Sigmoid colon (tissue), 7 donors: Measurements from ENCODE around the gene OR6B1. TPM values are rescaled to one million over a fixed set of nuclear protein-coding genes. Genes with fewer than 3 reads are reported as not detected.

Source experiments
- DNase-seq: peaks from one replicate; pipeline ENCODE4 v3.0.0-alpha.2; 2019
- H3K27ac ChIP-seq, 4 donors: fragments of 200-600 bp; sonication (generic); one replicate each; pipeline ENCODE4 v1.5.1; 2016 to 2019; ENCODE audit warnings: mild to moderate bottlenecking in 1 of 4
- H3K27me3 ChIP-seq, 3 donors: fragments of 200-600 bp; sonication (generic); one replicate each; pipeline ENCODE4 v1.5.1; 2019; ENCODE audit warnings: mild to moderate bottlenecking in 1 of 3
- H3K36me3 ChIP-seq, 4 donors: fragments of 200-600 bp; sonication (generic); one replicate each; pipeline ENCODE4 v1.5.1; 2016 to 2019
- H3K4me1 ChIP-seq, 4 donors: fragments of 200-600 bp; sonication (generic); one replicate each; pipeline ENCODE4 v1.5.1; 2017 to 2019
- H3K4me3 ChIP-seq, 4 donors: fragments of 200-600 bp; sonication (generic); one replicate each; pipeline ENCODE4 v1.5.1; 2017 to 2019; ENCODE audit warnings: mild to moderate bottlenecking in 2 of 4, moderate library complexity in 1 of 4
- H3K9me3 ChIP-seq, 4 donors: fragments of 200-600 bp in 3 of 4; sonication (generic) in 3 of 4; one replicate each; pipeline versions ENCODE4 v1.5.1 to v1.6.1; 2013 to 2019
- EP300 ChIP-seq, 4 donors: sonication (generic); formaldehyde crosslinking; IDR thresholded peaks; one replicate each; pipeline ENCODE4 v1.6.1; 2017; ENCODE audit warnings: antibody characterized with exemption in 4 of 4
- POLR2A ChIP-seq, 2 donors: fragments of 450-650 bp; IDR thresholded peaks; one replicate each; pipeline ENCODE4 v1.6.1; 2016; ENCODE audit warnings: antibody characterized with exemption in 2 of 2, mild to moderate bottlenecking in 2 of 2, moderate library complexity in 2 of 2
- POLR2AphosphoS5 ChIP-seq, 4 donors: sonication (generic); formaldehyde crosslinking; IDR thresholded peaks; one replicate each; pipeline ENCODE4 v1.6.1; 2017; ENCODE audit warnings: antibody characterized with exemption in 4 of 4
- WGBS, 2 donors: extraction: QIAGEN DNeasy Blood & Tissue Kit; methylation state at CpG; one replicate each; pipeline ENCODE4 v1.1.7; 2013; 5-methylcytosine and 5-hydroxymethylcytosine counted together
- intact Hi-C: fragments of 100-400 bp; cut with DNase I; formaldehyde crosslinking; loops from one replicate; pipeline ENCODE4 v1.15.1; 2023
- polyA plus RNA-seq, 3 donors: library from polyadenylated mRNA; stranded (reverse); fragments of 200-250 nt; gene quantifications; one replicate each; pipeline ENCODE4 v1.2.3, GENCODE V29; 2013
- total RNA-seq, 4 donors: library from RNA; depleted of rRNA; stranded (reverse); fragments of >200 nt; gene quantifications; one replicate each; pipeline ENCODE4 v1.1.0, GENCODE V29; 2016
- TF ChIP-seq, protein P1 (sequence below), 4 experiments: fragments of 450-650 bp in 3 of 4; fragments of 200-600 bp in 1 of 4; IDR thresholded peaks; one replicate each; pipeline ENCODE4 v1.5.1; 2016 to 2019; ENCODE audit warnings: antibody characterized with exemption in 4 of 4, mild to moderate bottlenecking in 3 of 4, moderate library complexity in 2 of 4
- donor health status: healthy with polysubstance abuse.
- donor health status: Bipolar disorder and iron deficiency.
- donor health status: healthy.

Gene OR6B1
- total and polyA plus RNA-seq, 7 donors: not detected

DNA sequence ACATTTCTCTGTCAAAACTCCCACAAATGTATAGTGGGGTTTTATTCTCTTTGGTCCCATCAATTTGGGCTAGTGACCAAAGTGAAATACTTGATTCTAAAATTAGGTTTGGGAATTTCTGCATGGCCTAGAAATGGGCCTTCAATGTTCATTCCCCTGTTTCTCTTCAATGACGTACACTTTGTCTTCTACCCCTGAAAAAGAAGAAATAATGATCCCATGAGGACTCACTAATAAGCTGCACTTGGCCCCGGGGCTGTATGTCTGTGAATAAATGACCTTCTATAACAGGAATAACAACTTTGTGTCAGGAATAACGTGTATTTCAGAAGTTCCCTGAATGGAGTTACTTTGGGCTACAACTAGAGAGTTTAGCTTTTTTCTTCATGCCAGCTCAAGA lies 20.2 kb downstream of the OR6B1 start:
- no peaks in the 10 kb centered on the region for H3K36me3 ChIP-seq
- H3K4me1 ChIP-seq: no peaks in the 10 kb centered on the region
- TF ChIP-seq POLR2A (IDR thresholded peaks at IDR 0.05): no peak
- no peak for TF ChIP-seq EP300 (IDR thresholded peaks at IDR 0.05)
- TF ChIP-seq, protein P1, sequence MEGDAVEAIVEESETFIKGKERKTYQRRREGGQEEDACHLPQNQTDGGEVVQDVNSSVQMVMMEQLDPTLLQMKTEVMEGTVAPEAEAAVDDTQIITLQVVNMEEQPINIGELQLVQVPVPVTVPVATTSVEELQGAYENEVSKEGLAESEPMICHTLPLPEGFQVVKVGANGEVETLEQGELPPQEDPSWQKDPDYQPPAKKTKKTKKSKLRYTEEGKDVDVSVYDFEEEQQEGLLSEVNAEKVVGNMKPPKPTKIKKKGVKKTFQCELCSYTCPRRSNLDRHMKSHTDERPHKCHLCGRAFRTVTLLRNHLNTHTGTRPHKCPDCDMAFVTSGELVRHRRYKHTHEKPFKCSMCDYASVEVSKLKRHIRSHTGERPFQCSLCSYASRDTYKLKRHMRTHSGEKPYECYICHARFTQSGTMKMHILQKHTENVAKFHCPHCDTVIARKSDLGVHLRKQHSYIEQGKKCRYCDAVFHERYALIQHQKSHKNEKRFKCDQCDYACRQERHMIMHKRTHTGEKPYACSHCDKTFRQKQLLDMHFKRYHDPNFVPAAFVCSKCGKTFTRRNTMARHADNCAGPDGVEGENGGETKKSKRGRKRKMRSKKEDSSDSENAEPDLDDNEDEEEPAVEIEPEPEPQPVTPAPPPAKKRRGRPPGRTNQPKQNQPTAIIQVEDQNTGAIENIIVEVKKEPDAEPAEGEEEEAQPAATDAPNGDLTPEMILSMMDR (IDR thresholded peaks at IDR 0.05): no peak
- no peak for TF ChIP-seq POLR2AphosphoS5 (IDR thresholded peaks at IDR 0.05)
- intact Hi-C loops: no loop called here
- H3K9me3 ChIP-seq: no peaks in the 10 kb centered on the region
- no peak for DNase-seq
- 56 to 57% methylated on average over 3 of the region's 3 CpGs for WGBS, 2 donors
- H3K27ac ChIP-seq: no peak overlapping the region
- H3K4me3 ChIP-seq: no peak overlapping the region
- H3K27me3 ChIP-seq: no peaks in the 10 kb centered on the region

GRCh38 chr7:144022169-144022568 lies 22.0 kb downstream of the OR6B1 start:
- Histone ChIP-seq H3K9me3 (no peaks in the 10 kb centered on the region), H3K36me3 (no peaks in the 10 kb centered on the region), H3K27ac (no peak overlapping the region), H3K4me3 (no peak overlapping the region), H3K27me3 (no peaks in the 10 kb centered on the region), H3K4me1 (no peaks in the 10 kb centered on the region)
- DNase-seq: no peak
- TF ChIP-seq, protein P1 (IDR thresholded peaks at IDR 0.05): no peak
- no peak for TF ChIP-seq POLR2A (IDR thresholded peaks at IDR 0.05)
- intact Hi-C loops: no loop called here

DNA sequence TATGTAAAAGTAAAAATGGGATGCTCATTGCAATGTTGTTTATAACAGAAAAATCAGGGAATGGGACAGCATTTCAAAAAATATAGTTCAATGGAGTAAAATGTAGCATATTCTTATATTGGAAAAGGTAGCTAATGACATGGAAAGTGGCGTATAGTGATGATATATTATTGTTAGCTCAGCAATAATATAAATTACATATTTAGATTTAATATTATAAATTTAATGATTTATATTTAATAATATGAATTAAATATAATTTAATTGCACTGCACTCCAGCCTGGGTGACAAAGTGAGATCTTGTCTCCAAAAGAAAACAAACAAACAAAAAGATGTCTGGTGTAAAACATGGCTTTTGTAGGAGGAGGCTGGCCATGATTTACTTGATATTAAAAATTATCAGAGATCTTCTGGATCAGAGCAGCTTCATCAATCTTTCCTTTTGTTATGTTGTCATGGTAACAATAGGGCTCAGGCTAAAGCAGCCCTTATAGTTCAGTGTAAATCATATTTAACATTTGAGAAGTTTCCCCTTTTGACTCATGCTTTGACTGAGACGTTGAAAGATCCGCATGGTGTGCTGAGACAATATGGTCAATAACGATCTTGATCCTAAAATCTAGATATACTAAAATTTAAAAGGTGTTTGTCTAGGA lies 23.2 kb downstream of the OR6B1 start:
- Histone ChIP-seq H3K4me1 (no peaks in the 10 kb centered on the region), H3K27me3 (no peaks in the 10 kb centered on the region), H3K9me3 (no peaks in the 10 kb centered on the region), H3K36me3 (no peaks in the 10 kb centered on the region), H3K27ac (no peak overlapping the region), H3K4me3 (no peak overlapping the region)
- intact Hi-C loops: no loop called here
- TF ChIP-seq POLR2AphosphoS5 (IDR thresholded peaks at IDR 0.05) (no peak), EP300 (IDR thresholded peaks at IDR 0.05) (no peak), POLR2A (IDR thresholded peaks at IDR 0.05) (no peak)
- TF ChIP-seq, protein P1 (IDR thresholded peaks at IDR 0.05): no peak
- no peak for DNase-seq
- 81 to 82% methylated on average over 4 of the region's 4 CpGs for WGBS, 2 donors

DNA sequence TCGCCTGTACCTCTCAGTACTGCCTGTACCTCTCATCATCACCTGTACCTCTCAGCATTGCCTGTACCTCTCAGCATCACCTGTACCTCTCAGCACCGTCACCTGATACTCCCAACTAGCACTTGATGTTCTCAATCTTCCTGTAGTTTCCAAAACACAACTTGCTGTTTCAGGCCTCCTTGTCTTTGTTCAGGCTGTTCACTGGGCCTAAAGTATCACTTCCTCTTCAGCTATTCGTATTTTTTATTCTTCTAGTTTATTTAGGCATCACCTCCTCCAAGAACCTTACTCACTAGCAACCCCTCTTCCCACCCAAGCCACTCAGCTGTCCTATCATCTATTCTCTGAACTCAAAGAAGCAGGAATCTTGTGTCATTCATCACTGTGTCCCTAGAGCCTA lies 24.1 kb downstream of the OR6B1 start:
- Histone ChIP-seq H3K9me3 (no peaks in the 10 kb centered on the region), H3K36me3 (no peaks in the 10 kb centered on the region), H3K27ac (no peak overlapping the region), H3K4me3 (no peak overlapping the region), H3K4me1 (no peaks in the 10 kb centered on the region), H3K27me3 (no peaks in the 10 kb centered on the region)
- WGBS, 2 donors: 76 to 78% methylated on average over 3 of the region's 3 CpGs
- intact Hi-C loops: no loop called here
- TF ChIP-seq, protein P1 (IDR thresholded peaks at IDR 0.05): no peak
- TF ChIP-seq POLR2AphosphoS5 (IDR thresholded peaks at IDR 0.05) (no peak), EP300 (IDR thresholded peaks at IDR 0.05) (no peak), POLR2A (IDR thresholded peaks at IDR 0.05) (no peak)
- DNase-seq: no peak
